K562 (cell line): Measurements from ENCODE around the gene CFAP20. TPM values are rescaled to one million over a fixed set of nuclear protein-coding genes. Genes with fewer than 3 reads are reported as not detected.

Experiments
- ATF7 ChIP-seq: fragments of 450-650 bp; IDR thresholded peaks from 2 replicates; pipeline ENCODE4 v1.7.1; 2014; ENCODE audit warnings: mild to moderate bottlenecking, moderate library complexity
- CBX5 ChIP-seq: IDR thresholded peaks from 2 replicates; pipeline ENCODE4 v1.6.1; 2014; ENCODE audit warnings: low read depth, borderline replicate concordance
- CBX8 ChIP-seq: fragments of 200-600 bp; sonication (generic); IDR thresholded peaks from 2 replicates; pipeline ENCODE4 v1.6.1; 2012; ENCODE audit warnings: borderline replicate concordance, mixed run types, low read depth, mild to moderate bottlenecking, moderate library complexity, mixed read lengths, low read length, control low read depth, inconsistent platforms; ENCODE audit not compliant: poor library complexity, severe bottlenecking; ENCODE audit errors: extremely low read depth
- CREBBP ChIP-seq: IDR thresholded peaks from one replicate; pipeline ENCODE4 v1.6.1; 2012; ENCODE audit warnings: low read depth, mild to moderate bottlenecking, control low read depth, inconsistent platforms, low read length
- ELF2 ChIP-seq: fragments of 250-450 bp; sonication (Bioruptor Pico); IDR thresholded peaks from 2 replicates; pipeline ENCODE4 v1.5.0; 2021; ENCODE audit warnings: mild to moderate bottlenecking
- HIVEP1 ChIP-seq: fragments of 250-450 bp; sonication (Bioruptor Pico); IDR thresholded peaks from 2 replicates; pipeline ENCODE4 v1.4.0; 2020; ENCODE audit warnings: mild to moderate bottlenecking
- NR2C2 ChIP-seq, 2 experiments: fragments of 200-800 bp in 1 of 2; sonication (Bioruptor generic) in 1 of 2; sonication (generic) in 1 of 2; formaldehyde crosslinking in 1 of 2; IDR thresholded peaks; 2 replicates each; pipeline versions ENCODE4 v1.6.1 to v1.8.0; 2016 to 2022; ENCODE audit warnings: mild to moderate bottlenecking in 1 of 2, missing compliant biosample characterization in 1 of 2, missing genetic modification characterization in 1 of 2, missing genetic modification reagents in 1 of 2
- PRMT5 ChIP-seq: sonication (generic); formaldehyde crosslinking; IDR thresholded peaks from 2 replicates; pipeline ENCODE4 v1.5.0; 2020; ENCODE audit warnings: missing genetic modification reagents
- RAD21 ChIP-seq, 2 experiments: fragments of 250-450 bp in 1 of 2; fragments of 450-650 bp in 1 of 2; sonication (Bioruptor Pico) in 1 of 2; formaldehyde crosslinking in 1 of 2; IDR thresholded peaks in 1 of 2; conservative IDR thresholded peaks in 1 of 2; 2 replicates each; pipeline versions ENCODE4 v1.4.0 to v1.8.0; 2020 to 2022; ENCODE audit warnings: mild to moderate bottlenecking in 2 of 2, moderate library complexity in 1 of 2
- RB1 ChIP-seq: fragments of 450-650 bp; IDR thresholded peaks from 2 replicates; pipeline ENCODE4 v1.6.1; 2017; ENCODE audit warnings: low read depth, mild to moderate bottlenecking
- RBM15 ChIP-seq: fragments of 200-400 bp; formaldehyde crosslinking; IDR thresholded peaks from 2 replicates; pipeline ENCODE4 v1.6.1; 2018; ENCODE audit warnings: mild to moderate bottlenecking, low read length, moderate library complexity; ENCODE audit not compliant: insufficient read depth
- SIN3B ChIP-seq: fragments of 450-650 bp; IDR thresholded peaks from 2 replicates; pipeline ENCODE4 v1.6.1; 2017; ENCODE audit warnings: low read depth, mild to moderate bottlenecking, moderate library complexity
- SIX5 ChIP-seq, 2 experiments: IDR thresholded peaks; 2 replicates each; pipeline ENCODE4 v1.6.1; 2011; ENCODE audit warnings: low read length in 2 of 2, borderline replicate concordance in 1 of 2, low read depth in 1 of 2, mild to moderate bottlenecking in 1 of 2, moderate library complexity in 1 of 2; ENCODE audit not compliant: insufficient read depth in 1 of 2
- STAT6 ChIP-seq: sonication (generic); formaldehyde crosslinking; IDR thresholded peaks from 2 replicates; pipeline ENCODE4 v1.8.1; 2023; ENCODE audit warnings: mild to moderate bottlenecking, missing genetic modification reagents
- ZFX ChIP-seq: sonication (generic); formaldehyde crosslinking; IDR thresholded peaks from 2 replicates; pipeline ENCODE4 v1.8.0; 2022; ENCODE audit warnings: mild to moderate bottlenecking, missing genetic modification reagents, moderate library complexity
- ZNF140 ChIP-seq: fragments of 250-450 bp; sonication (Bioruptor Pico); IDR thresholded peaks from 2 replicates; pipeline ENCODE4 v1.8.0; 2021; ENCODE audit warnings: moderate library complexity, mild to moderate bottlenecking, inconsistent platforms
- ZNF197 ChIP-seq: fragments of 200-800 bp; sonication (Bioruptor generic); IDR thresholded peaks from 2 replicates; pipeline ENCODE4 v1.6.1; 2016; ENCODE audit warnings: low read depth, missing genetic modification characterization, missing compliant biosample characterization
- ZNF407 ChIP-seq: fragments of 450-650 bp; IDR thresholded peaks from 2 replicates; pipeline ENCODE4 v1.6.1; 2016; ENCODE audit warnings: low read depth
- ZNF77 ChIP-seq: fragments of 250-450 bp; sonication (Bioruptor Pico); IDR thresholded peaks from 2 replicates; pipeline ENCODE4 v1.5.0; 2020
- polyA plus RNA-seq, 8 experiments: library from polyadenylated mRNA; depleted of rRNA in 4 of 8; stranded (reverse) in 5 of 8; unstranded in 3 of 8; fragments of >200 nt; fragmentation: Nextera tagmentation in 2 of 8; fragmentation: Illumina TruSeq in 1 of 8; extraction: Ambion mirVana in 2 of 8; extraction: Trizol in 1 of 8; gene quantifications; 2 replicates each; pipeline versions ENCODE4 v1.2.1 to v1.2.3, GENCODE V29; 2011 to 2014; ENCODE audit warnings: inconsistent platforms in 1 of 8, missing spikeins in 1 of 8
- total RNA-seq, 7 experiments: library from RNA; depleted of rRNA in 6 of 7; stranded (reverse); fragments of >200 nt in 6 of 7; fragmentation: Illumina TruSeq in 2 of 7; extraction: Trizol in 2 of 7; gene quantifications; 2 replicates each; pipeline versions ENCODE4 v1.2.1 to v1.2.3, GENCODE V29; 2011 to 2021; ENCODE audit warnings: low replicate concordance in 1 of 7

The CFAP20 gene
- total and polyA plus RNA-seq, 9 of the 15 experiments (the other 6 are each of a cell fraction or from before 2014, with no cell fraction given) = 20.5 to 90.5 (median 75.3) TPM

- no peak for TF ChIP-seq SIX5 (IDR thresholded peaks at IDR 0.05; ENCODE audit: borderline replicate concordance in 1 of 2, insufficient read depth in 1 of 2, low read depth in 1 of 2, low read length in 2 of 2)
- TF ChIP-seq RB1 = no peak
- TF ChIP-seq SIN3B = no peak
- no peak for TF ChIP-seq RAD21 (CRISPR knock-in tag; conservative IDR thresholded peaks at IDR 0.05 in 1 of 2, IDR thresholded peaks at IDR 0.05 in 1 of 2)
- no peak for TF ChIP-seq ZNF407
- no peak for TF ChIP-seq ELF2 (CRISPR knock-in tag)
- no peak for TF ChIP-seq HIVEP1 (CRISPR knock-in tag)
- TF ChIP-seq ZFX (CRISPR knock-in tag) = no peak
- no peak for TF ChIP-seq STAT6 (CRISPR knock-in tag)
- TF ChIP-seq ATF7 = no peak
- TF ChIP-seq ZNF77 = no peak
- no peak for TF ChIP-seq CBX5
- TF ChIP-seq NR2C2 (CRISPR knock-in tag; IDR thresholded peaks at IDR 0.05) = peak; percentile 84
- TF ChIP-seq NR2C2 (tag; IDR thresholded peaks at IDR 0.05) = peak; percentile 91
- TF ChIP-seq ZNF140 (CRISPR knock-in tag) = no peak
- no peak for TF ChIP-seq PRMT5 (CRISPR knock-in tag)
- TF ChIP-seq ZNF197 (CRISPR knock-in tag) = no peak
- TF ChIP-seq CBX8 = no peak
- no peak for TF ChIP-seq RBM15
- TF ChIP-seq CREBBP = no peak
These were observed 8.0 kb downstream of the CFAP20 start (continued) for GRCh38 chr16:58121132-58121531.
